NCI-H1092 treated with DMSO at 0.1 percent for 48 hours (cell line): ENCODE data around the gene PNPLA7.

ENCODE experiments used
- DNase-seq: peaks from one replicate; lab custom pipeline; 2025; lab: John Stamatoyannopoulos, UW

PNPLA7 gene

DNA sequence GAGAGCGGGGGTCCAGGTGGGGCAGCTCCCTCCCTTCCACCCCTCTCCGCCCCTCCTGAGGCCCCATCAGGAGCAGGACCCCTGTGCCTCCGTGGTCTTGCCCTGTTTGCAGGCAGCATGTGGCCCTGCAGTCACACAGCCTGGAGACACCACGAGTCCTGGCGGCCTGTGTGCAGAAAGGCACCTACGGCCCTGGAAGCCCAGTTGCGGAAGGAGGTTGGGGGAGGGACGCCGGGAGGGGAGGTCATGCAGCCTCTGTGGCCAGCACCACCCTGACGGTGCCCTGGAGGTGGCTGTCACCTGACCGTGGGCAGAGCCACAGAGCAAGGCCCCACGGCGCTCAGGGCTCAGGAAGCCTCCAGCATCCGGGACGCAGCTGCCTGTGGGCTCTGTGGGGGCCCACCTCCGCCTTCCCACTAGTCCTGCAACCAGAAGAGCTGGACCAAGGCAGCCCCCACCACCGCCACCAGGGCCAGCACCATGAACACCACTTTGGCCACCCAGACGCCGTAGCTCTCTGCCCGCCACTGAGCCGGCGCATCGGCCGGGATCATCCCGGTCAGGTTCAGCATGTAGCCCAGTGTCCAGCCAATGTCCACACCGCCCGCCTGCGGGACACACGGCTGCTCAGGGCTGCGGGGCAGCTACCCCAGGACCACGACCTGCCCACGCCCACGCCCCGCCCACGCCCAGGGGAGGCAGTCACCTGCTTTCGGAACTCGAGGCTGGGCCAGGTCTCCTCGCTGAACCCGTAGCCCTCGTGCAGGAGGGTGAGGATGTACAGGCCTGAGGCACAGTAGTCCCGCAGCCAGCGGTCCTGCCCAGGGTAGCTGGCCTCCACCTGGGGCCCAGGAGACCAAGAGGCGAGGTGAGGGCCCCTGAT, 115.5 kb downstream of the PNPLA7 start:
- no peak for DNase-seq

DNA sequence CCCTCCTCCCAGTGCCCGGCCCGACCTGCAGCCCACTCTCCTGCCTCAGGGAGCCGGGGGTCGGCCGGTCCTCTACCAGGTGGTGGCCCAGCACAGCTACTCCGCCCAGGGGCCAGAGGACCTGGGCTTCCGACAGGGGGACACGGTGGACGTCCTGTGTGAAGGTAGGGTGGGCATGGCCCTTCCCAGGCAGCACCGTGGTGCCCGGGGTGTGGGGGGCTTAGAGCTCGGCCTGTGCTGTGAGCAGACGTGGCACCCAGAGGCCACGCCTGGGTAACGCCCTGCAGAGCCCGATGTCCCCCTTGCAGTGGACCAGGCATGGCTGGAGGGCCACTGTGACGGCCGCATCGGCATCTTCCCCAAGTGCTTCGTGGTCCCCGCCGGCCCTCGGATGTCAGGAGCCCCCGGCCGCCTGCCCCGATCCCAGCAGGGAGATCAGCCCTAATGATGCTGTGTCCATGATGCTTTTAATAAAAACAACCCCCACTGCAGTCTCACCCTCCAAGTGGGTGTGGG, 116.2 kb downstream of the PNPLA7 start:
- no peak for DNase-seq

GRCh38 chr9:137433349-137433915, 116.8 kb downstream of the PNPLA7 start:
- DNase-seq: no peak

DNA sequence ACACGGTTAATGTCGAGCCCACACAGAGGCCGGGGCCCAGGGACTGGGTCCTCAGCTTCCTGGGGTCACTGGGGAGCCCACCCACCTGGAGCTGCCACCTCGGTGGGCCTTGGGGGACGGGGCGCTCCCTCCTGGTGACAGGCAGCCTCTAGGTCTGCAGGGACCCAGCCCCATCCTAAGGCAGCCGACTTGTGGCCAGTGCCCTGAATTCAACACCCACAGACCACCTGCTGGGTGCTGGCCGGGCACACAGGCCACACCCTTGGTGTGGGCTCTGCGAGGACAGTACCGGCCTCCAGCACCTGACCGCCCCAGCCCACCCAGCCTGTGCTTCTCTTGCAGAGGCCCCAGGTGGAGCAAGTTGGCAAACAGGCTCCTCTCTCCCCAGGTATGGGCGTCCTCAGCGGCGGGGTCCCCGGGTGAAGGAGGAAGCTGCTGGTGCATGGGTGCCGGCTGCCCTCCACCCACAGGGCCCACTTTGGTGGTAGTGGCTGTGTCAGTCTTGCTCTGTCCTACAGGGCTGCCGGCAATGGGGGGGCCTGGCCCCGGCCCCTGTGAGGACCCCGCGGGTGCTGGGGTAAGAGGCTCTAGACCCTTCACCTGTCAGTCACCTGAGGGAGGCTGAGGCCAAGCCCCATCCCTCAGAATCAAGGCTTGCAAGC, 117.4 kb downstream of the PNPLA7 start:
- DNase-seq: no peak

DNA sequence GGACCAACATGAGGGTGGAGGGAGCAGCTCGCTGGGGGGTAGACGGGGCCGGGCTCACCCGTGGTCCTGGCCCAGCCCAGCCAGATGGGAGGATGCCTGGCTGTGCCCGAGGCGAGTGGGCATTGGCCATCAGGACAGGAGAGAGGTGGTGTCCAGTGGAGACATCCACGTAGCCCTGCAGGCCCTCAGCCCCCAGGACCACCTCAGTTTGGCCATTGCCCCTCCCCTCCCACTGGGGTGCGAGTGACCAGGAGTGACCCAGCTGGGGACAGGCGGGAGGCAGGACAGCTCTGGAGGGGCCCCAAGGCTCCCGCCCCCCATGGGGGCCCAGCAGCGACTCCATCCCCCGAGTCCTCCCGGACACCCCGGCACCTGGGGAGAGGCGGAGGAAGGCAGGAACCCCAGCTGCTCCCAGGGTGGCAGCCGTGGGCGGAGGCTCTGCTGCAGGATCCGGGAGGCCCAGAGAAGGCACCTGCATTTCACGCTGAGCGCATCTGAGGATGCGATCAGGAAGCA, 118.7 kb downstream of the PNPLA7 start:
- no peak for DNase-seq

DNA sequence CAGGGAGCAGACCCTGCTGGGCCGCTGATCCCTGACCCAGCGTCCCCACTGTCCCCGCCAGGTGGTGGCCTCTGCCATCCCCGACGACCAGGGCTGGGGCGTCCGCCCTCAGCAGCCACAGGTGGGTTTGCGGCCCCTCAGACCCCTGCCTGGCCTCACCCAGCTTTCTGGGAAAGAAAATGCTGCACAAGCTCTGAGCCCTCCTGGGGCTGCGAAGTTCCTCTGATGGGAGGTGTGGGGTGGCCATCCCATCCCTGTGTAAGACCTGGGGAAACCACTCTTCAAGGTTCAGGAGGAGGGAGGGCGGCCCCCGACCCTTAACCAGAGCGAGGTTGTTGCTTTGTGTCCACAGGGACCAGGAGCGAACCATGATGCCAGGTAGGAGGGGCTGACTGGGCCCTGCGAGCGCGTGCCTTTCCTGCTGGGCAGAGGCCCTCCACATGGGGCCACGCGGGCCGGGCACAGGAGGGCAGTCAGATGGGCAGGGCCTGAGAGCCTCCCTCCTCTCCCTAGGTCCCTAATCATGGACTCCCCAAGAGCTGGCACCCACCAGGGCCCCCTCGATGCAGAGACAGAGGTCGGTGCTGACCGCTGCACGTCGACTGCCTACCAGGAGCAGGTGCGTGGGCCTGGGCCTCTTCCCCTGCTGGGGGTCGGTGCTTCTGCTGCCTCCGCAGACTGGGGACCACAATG, 119.3 kb downstream of the PNPLA7 start:
- no peak for DNase-seq

DNA sequence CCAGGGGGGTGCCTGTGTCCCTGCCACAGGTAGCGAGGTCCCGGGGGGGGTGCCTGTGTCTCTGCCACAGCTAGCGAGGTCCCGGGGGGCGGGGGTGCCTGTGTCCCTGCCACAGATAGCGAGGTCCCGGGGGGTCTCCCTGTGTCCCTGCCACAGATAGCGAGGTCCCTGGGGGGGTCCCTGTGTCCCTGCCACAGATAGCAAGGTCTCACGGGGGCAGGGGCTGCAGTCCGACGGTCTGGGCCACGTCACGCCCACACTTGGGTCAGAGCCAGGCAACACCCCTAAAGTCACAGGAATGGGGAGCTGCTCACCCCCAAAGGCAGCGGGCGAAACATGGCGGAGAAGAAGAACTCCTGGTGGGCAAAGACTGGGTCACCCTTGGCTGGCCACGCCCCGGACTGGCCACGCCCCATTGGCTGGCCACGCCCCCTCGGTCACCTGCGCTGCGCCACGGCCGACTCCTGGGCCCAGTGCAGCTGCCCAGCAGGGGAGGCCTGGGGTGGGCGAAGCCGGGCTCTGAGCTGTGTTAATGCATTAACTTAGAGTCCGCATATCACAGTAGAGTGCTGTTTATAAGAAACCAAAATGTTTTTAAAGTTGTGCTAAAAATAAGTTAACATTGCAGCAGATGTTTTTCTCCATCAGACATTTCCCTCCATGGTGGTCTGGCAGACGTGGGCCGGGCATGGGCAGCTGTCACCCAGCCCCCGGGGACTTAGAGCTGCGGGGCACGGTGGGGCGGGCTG, 120.1 kb downstream of the PNPLA7 start:
- DNase-seq: peak; percentile 14

DNA sequence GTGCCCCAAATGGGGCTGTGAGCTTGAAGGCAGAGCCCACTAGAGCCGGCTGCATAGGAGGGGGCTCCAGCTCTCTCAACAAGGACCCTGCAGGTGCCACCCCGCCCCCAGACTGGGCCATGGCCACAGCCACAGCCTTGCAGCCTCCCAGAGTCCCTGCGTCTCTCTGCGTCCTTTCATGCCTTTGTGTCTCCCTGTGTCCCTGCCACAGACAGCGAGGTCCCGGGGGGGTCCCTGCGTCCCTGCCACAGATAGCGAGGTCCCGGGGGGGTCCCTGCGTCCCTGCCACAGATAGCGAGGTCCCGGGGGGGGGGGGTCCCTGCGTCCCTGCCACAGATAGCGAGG, 120.7 kb downstream of the PNPLA7 start:
- DNase-seq: no peak

DNA sequence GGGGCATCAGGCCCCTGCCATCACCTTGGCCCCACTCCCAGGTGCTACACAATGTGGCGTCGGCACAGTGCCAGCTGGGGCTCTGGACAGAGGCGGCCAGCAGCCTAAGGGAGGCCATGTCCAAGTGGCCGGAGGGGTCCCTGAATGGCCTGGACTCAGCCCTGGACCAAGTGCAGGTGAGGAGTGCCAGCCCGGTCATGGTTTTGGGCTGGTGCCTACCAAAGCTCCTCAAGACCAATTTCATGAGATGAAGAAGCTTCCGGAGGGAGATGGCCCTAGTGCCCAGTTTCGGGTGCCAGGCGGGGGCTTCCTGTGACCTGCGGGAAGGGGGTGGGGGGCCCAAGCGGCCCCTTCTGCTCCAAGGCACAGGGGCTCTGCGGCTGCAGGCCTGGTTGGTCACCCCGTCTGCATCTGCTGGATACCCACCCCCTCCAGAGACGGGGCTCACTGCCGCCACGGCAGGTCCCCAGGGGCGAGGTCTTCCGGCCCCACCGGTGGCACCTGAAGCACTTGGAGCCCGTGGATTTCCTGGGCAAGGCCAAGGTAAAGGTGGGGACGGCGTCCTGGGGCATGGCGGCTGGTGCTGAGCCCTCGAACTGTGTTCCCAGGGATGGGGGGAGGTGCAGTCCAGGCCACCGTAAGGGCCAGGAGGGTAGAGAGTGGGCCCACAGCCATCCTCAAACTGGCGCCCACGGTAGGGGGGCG, 121.2 kb downstream of the PNPLA7 start:
- DNase-seq: peak; percentile 15

- no peak for DNase-seq
Observed at GRCh38 chr9:137428311-137428630, 121.9 kb downstream of the PNPLA7 start.

GRCh38 chr9:137427454-137428310, 122.5 kb downstream of the PNPLA7 start:
- no peak for DNase-seq

DNA sequence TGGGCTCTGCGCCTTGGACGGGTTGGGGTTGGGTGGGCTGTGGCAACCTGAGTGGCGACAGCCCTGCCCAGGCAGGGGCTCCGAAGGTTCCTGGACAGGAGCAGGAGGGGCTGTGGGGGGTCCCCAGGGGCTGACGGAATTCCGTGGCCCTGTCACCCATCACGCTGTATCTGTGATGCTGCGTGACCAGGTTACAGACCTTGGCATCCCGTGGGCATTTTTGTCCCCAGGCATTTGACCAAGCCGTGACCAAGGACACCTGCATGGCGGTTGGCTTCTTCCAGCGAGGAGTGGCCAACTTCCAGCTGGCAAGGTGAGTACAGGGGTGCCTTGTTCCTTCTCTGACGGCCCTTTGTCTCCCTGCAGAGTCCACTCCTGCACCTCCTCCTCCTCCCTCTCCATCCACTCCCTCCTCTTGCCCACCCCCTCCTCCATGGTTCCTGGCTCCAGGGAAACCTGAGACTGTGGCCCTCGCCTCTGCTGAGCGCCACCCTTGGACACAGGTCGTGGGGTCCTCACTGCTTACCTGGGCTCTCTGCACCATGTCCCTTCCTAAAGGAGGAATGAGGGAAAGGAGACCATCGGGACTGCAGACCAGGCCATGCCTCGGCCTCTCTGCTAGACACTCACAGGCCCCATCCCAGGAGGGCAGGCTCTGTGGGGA, 124.1 kb downstream of the PNPLA7 start:
- DNase-seq: no peak

DNA sequence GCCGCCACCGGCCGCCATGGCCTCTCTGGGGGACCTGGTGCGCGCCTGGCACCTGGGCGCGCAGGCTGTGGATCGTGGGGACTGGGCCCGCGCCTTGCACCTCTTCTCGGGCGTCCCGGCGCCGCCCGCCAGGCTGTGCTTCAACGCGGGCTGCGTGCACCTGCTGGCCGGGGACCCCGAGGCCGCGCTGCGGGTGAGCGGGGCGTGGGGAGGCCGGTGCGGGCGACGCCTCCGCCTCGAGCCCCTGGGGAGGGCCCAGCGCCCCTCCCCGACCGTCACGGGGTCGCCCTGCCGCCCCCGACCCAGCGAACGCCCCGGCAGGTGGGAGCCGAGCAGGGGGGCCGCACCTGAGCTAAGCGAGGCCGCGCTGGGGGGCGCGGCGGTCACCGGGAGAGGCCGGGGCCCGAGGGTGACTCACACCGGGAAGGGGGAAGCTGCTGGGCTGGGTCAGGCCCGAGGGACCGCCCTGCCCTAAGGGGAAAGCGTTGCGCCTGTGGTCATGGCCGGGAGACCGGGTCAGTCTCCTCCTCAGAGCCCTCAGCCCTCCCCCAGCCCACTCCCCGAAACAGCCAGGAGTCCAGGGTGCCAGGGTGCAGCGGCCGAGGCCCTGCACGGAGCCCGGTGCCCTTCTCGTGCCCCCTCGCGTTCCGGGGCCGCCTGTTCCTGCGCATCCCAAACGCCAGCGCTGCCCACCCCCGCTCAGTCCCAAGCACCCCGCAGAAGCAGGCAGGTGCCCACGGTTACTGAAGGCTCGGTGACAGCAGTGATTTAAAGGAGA, 126.5 kb downstream of the PNPLA7 start:
- DNase-seq: no peak

GRCh38 chr9:137422604-137423513, 127.3 kb downstream of the PNPLA7 start, which contains the start of the genes EXD3 and NOXA1:
TSS of gene EXD3 (minus strand) at chr9:137423162. CDS start at chr9:137395357, 27,805 bp downstream.
TSS of gene NOXA1 (plus strand) at chr9:137423393. CDS start at chr9:137423530, 137 bp downstream.
- peak; percentile 86 for DNase-seq

- DNase-seq: peak; percentile 31
Observed at GRCh38 chr9:137421838-137422603, 128.2 kb downstream of the PNPLA7 start.
